Fibroblast of mammary gland (primary cell): Measurements from ENCODE around the gene MOB3C.

Experiments
- DNase-seq: peaks from one replicate; pipeline ENCODE4 v3.0.0-alpha.2; 2010; ENCODE audit warnings: low read depth
- H3K4me3 ChIP-seq: 2 replicates; pipeline ENCODE4 v1.5.1; 2011; ENCODE audit warnings: low read depth, mild to moderate bottlenecking, low read length, moderate library complexity; ENCODE audit not compliant: control insufficient read depth
- CTCF ChIP-seq: conservative IDR thresholded peaks from 2 replicates; pipeline ENCODE4 v1.5.1; 2011; ENCODE audit warnings: low read depth, low read length, inconsistent platforms; ENCODE audit not compliant: control insufficient read depth, insufficient read depth

MOB3C gene

GRCh38 chr1:46568461-46568891 is 48.1 kb downstream of the MOB3C start:
- no peak overlapping the region for H3K4me3 ChIP-seq
- no peak for DNase-seq
- TF ChIP-seq CTCF, result no peak

GRCh38 chr1:46563341-46563740 is 53.3 kb downstream of the MOB3C start:
- TF ChIP-seq CTCF, result no peak
- DNase-seq, result no peak
- H3K4me3 ChIP-seq, result no peak overlapping the region

- DNase-seq, result no peak
- TF ChIP-seq CTCF, result no peak
- no peak overlapping the region for H3K4me3 ChIP-seq
Observed at GRCh38 chr1:46562498-46562897, 54.1 kb downstream of the MOB3C start.

GRCh38 chr1:46558966-46559365 is 57.6 kb downstream of the MOB3C start:
- H3K4me3 ChIP-seq, result no peak overlapping the region
- no peak for TF ChIP-seq CTCF
- DNase-seq, result no peak

GRCh38 chr1:46558141-46558963 is 58.3 kb downstream of the MOB3C start:
- DNase-seq, result no peak
- H3K4me3 ChIP-seq, result no peak overlapping the region
- no peak for TF ChIP-seq CTCF
